ENCODE measurements around the gene FEM1C. TPM values are rescaled to one million over a fixed set of nuclear protein-coding genes. Genes with fewer than 3 reads are reported as not detected.
A peak's percentile ranks its signal among the peaks of the same experiment; 100 is the strongest.

The FEM1C gene
- total and polyA plus RNA-seq, 3 experiments from 2014 or later, result 2.9 to 14.7 (median 14.1) TPM

- no peak for DNase-seq
- H3K4me3 ChIP-seq (ENCODE audit: low read length), result no peak overlapping the region
- ChIA-PET POLR2A (interaction anchor here (0.7 kb wide), 1 partner anchor 10 kb away, joined by 3 read pairs; the partner anchor contains the start of gene FEM1C), CTCF (interaction anchor here (0.6 to 1.4 kb wide), 2 partner anchors 18 to 20 kb away, joined by 3 read pairs; no protein-coding TSS in a partner anchor)
- Mint-ChIP-seq H3K36me3 (peaks cover 0 to 1% (median 0%) of the 10 kb centered on the region in 3 donors), H3K27ac (no peak overlapping the region), H3K4me3 (no peak overlapping the region), H3K4me1 (no peaks in the 10 kb centered on the region), H3K9me3 (no peaks in the 10 kb centered on the region), H3K27me3 (peaks cover 8 to 13% of the 10 kb centered on the region in 2 donors)
- H3K36me3 ChIP-seq (ENCODE audit: insufficient read depth, low read length), result no peaks in the 10 kb centered on the region
- H3K27ac ChIP-seq (ENCODE audit: low read depth, low read length), result no peak overlapping the region
- no peaks in the 10 kb centered on the region for H3K27me3 ChIP-seq (ENCODE audit: insufficient read depth, low read length, poor library complexity, severe bottlenecking)
- no peaks in the 10 kb centered on the region for H3K4me1 ChIP-seq (ENCODE audit: insufficient read depth, low read length)
- H3K9me3 ChIP-seq (ENCODE audit: low read length), result no peaks in the 10 kb centered on the region
These were observed 10.6 kb upstream of the FEM1C start for GRCh38 chr5:115555084-115555633.

GRCh38 chr5:115553082-115553481, 8.5 kb upstream of the FEM1C start:
- ChIA-PET POLR2A (no interaction called here), CTCF (no interaction called here)
- Histone ChIP-seq H3K9me3 (ENCODE audit: low read length) (no peaks in the 10 kb centered on the region), H3K27me3 (ENCODE audit: insufficient read depth, low read length, poor library complexity, severe bottlenecking) (no peaks in the 10 kb centered on the region), H3K27ac (ENCODE audit: low read depth, low read length) (no peak overlapping the region), H3K36me3 (ENCODE audit: insufficient read depth, low read length) (no peaks in the 10 kb centered on the region), H3K4me1 (ENCODE audit: insufficient read depth, low read length) (no peaks in the 10 kb centered on the region), H3K4me3 (ENCODE audit: low read length) (no peak overlapping the region)
- Mint-ChIP-seq H3K4me3 (no peak overlapping the region), H3K4me1 (no peaks in the 10 kb centered on the region), H3K9me3 (no peaks in the 10 kb centered on the region), H3K36me3 (no peaks in the 10 kb centered on the region), H3K27me3 (peaks cover 7% of the 10 kb centered on the region in 2 donors), H3K27ac (no peak overlapping the region)
- no peak for DNase-seq

GRCh38 chr5:115551415-115551814, 6.8 kb upstream of the FEM1C start:
- POLR2A ChIA-PET, result no interaction called here
- CTCF ChIA-PET, result interaction anchor here (1.3 to 1.5 kb wide), 2 partner anchors 23 to 32 kb away, joined by 3 to 6 read pairs; no protein-coding TSS in a partner anchor
- no peaks in the 10 kb centered on the region for H3K36me3 Mint-ChIP-seq
- no peak overlapping the region for H3K4me3 ChIP-seq (ENCODE audit: low read length)
- no peak for DNase-seq
- H3K27me3 Mint-ChIP-seq, result peaks cover 7% of the 10 kb centered on the region in 2 donors
- H3K9me3 Mint-ChIP-seq, result no peaks in the 10 kb centered on the region
- H3K4me1 ChIP-seq (ENCODE audit: insufficient read depth, low read length), result no peaks in the 10 kb centered on the region
- no peaks in the 10 kb centered on the region for H3K4me1 Mint-ChIP-seq
- no peak overlapping the region for H3K4me3 Mint-ChIP-seq
- H3K27ac ChIP-seq (ENCODE audit: low read depth, low read length), result no peak overlapping the region
- H3K27me3 ChIP-seq (ENCODE audit: insufficient read depth, low read length, poor library complexity, severe bottlenecking), result no peaks in the 10 kb centered on the region
- H3K9me3 ChIP-seq (ENCODE audit: low read length), result no peaks in the 10 kb centered on the region
- H3K27ac Mint-ChIP-seq, result no peak overlapping the region
- no peaks in the 10 kb centered on the region for H3K36me3 ChIP-seq (ENCODE audit: insufficient read depth, low read length)

DNA sequence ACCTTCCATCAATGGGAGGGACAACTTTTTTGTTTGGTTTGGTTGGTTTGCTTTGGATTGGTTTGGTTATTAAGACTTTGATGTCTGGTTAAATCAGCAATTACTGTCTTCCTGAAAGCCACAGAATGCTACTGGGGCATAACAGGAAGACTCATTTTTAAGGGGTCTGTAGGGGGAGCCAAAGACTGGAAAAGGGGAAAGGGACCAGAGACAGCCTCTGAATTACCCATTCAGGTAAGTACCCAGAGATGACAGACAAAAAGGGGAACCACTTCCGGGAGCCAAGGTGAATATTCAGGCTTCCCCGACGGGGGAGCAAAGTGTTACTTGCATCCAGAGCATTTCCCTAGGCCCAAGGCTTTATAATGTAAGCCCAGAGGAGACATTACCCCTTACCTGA, 4.6 kb upstream of the FEM1C start:
- no peaks in the 10 kb centered on the region for H3K27me3 ChIP-seq (ENCODE audit: insufficient read depth, low read length, poor library complexity, severe bottlenecking)
- H3K9me3 ChIP-seq (ENCODE audit: low read length), result no peaks in the 10 kb centered on the region
- peaks cover 5% of the 10 kb centered on the region for H3K4me1 ChIP-seq (ENCODE audit: insufficient read depth, low read length)
- no peak overlapping the region for H3K27ac ChIP-seq (ENCODE audit: low read depth, low read length)
- Mint-ChIP-seq H3K9me3 (peaks cover 0 to 6% (median 0%) of the 10 kb centered on the region in 5 donors), H3K4me1 (peaks cover 5 to 6% (median 6%) of the 10 kb centered on the region in 3 donors), H3K36me3 (peaks cover 0 to 5% (median 4%) of the 10 kb centered on the region in 3 donors), H3K27ac (peak overlapping the region in 2 of 8 donors; percentile 27 to 59), H3K4me3 (no peak overlapping the region), H3K27me3 (peaks cover 7% of the 10 kb centered on the region in 2 donors)
- CTCF ChIA-PET, result no interaction called here
- POLR2A ChIA-PET, result no interaction called here
- H3K4me3 ChIP-seq (ENCODE audit: low read length), result no peak overlapping the region
- no peaks in the 10 kb centered on the region for H3K36me3 ChIP-seq (ENCODE audit: insufficient read depth, low read length)
- peak in 1 of 5 donors; percentile 20 for DNase-seq

GRCh38 chr5:115548683-115549082, 4.1 kb upstream of the FEM1C start:
- H3K4me1 Mint-ChIP-seq, result peaks cover 7 to 10% (median 9%) of the 10 kb centered on the region in 3 donors
- POLR2A ChIA-PET, result no interaction called here
- H3K27ac Mint-ChIP-seq, result no peak overlapping the region
- no peak for DNase-seq
- no peak overlapping the region for H3K27ac ChIP-seq (ENCODE audit: low read depth, low read length)
- CTCF ChIA-PET, result interaction anchor here (1.5 kb wide), 1 partner anchor 26 kb away, joined by 3 read pairs; no protein-coding TSS in a partner anchor
- H3K4me3 Mint-ChIP-seq, result no peak overlapping the region
- no peaks in the 10 kb centered on the region for H3K9me3 ChIP-seq (ENCODE audit: low read length)
- peaks cover 0 to 10% (median 4%) of the 10 kb centered on the region in 3 donors for H3K36me3 Mint-ChIP-seq
- H3K27me3 Mint-ChIP-seq, result peaks cover 7% of the 10 kb centered on the region in 2 donors
- H3K9me3 Mint-ChIP-seq, result peaks cover 0 to 6% (median 0%) of the 10 kb centered on the region in 5 donors
- peaks cover 5% of the 10 kb centered on the region for H3K4me1 ChIP-seq (ENCODE audit: insufficient read depth, low read length)
- no peak overlapping the region for H3K4me3 ChIP-seq (ENCODE audit: low read length)
- H3K27me3 ChIP-seq (ENCODE audit: insufficient read depth, low read length, poor library complexity, severe bottlenecking), result no peaks in the 10 kb centered on the region
- H3K36me3 ChIP-seq (ENCODE audit: insufficient read depth, low read length), result no peaks in the 10 kb centered on the region

DNA sequence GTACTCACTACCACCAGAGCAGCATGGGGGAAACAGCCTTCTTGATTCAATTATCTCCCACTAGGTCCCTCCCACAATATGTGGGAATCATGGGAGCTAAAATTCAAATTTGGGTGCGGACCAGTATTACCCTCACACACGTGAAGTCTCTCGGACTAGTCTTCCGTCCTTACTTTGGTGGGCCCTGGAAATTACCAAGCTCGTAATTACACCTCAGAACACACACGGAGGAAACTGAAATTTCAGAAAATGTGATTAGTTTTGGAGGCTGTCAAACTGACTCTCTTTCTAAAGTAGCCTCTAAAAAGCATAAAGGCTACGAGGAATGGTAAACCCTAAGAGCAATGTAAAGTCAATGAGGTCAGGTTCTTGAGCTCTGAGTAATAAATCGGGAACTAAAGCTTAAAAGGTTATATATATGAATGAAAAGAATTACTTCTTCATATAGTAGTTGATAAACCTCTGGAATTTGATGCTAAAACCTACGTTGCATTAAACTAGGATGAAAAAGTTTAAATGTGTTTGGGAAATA, 842 bp upstream of the FEM1C start:
- Mint-ChIP-seq H3K27me3 (peaks cover 0 to 2% of the 10 kb centered on the region in 2 donors), H3K36me3 (peaks cover 3 to 36% (median 8%) of the 10 kb centered on the region in 3 donors), H3K27ac (peak overlapping the region; percentile 92 to 99 (median 98)), H3K4me1 (peaks cover 38 to 43% (median 42%) of the 10 kb centered on the region in 3 donors), H3K4me3 (peak overlapping the region; percentile 16 to 100 (median 97)), H3K9me3 (peaks cover 0 to 6% (median 0%) of the 10 kb centered on the region in 5 donors)
- Histone ChIP-seq H3K36me3 (ENCODE audit: insufficient read depth, low read length) (peaks cover 4% of the 10 kb centered on the region), H3K27ac (ENCODE audit: low read depth, low read length) (peak overlapping the region; percentile 36), H3K4me3 (ENCODE audit: low read length) (peak overlapping the region; percentile 46), H3K9me3 (ENCODE audit: low read length) (no peaks in the 10 kb centered on the region), H3K27me3 (ENCODE audit: insufficient read depth, low read length, poor library complexity, severe bottlenecking) (no peaks in the 10 kb centered on the region), H3K4me1 (ENCODE audit: insufficient read depth, low read length) (peaks cover 36% of the 10 kb centered on the region)
- ChIA-PET CTCF (interaction anchor here (0.7 to 1.5 kb wide), 4 partner anchors 20 to 250 kb away, joined by 3 to 5 read pairs (median 4); no protein-coding TSS in a partner anchor), POLR2A (interaction anchor here (2.1 kb wide), 1 partner anchor 79 kb away, joined by 13 read pairs; the partner anchor contains the start of gene TMED7)
- DNase-seq, result no peak

- H3K27ac Mint-ChIP-seq, result peak overlapping the region; percentile 93 to 100 (median 98)
- POLR2A ChIA-PET, result interaction anchor here (0.7 to 2.1 kb wide), 7 partner anchors 15 to 297 kb away, joined by 3 to 16 read pairs (median 4); partner anchors contain the start of genes AP3S1, ATG12 and TMED7
- H3K4me3 Mint-ChIP-seq, result peak overlapping the region; percentile 94 to 100 (median 97)
- peaks cover 52 to 56% (median 56%) of the 10 kb centered on the region in 3 donors for H3K4me1 Mint-ChIP-seq
- H3K36me3 Mint-ChIP-seq, result peaks cover 10 to 49% (median 10%) of the 10 kb centered on the region in 3 donors
- CTCF ChIA-PET, result interaction anchor here (1.5 kb wide), 1 partner anchor 295 kb away, joined by 6 read pairs; no protein-coding TSS in a partner anchor
- peaks cover 0 to 6% (median 0%) of the 10 kb centered on the region in 5 donors for H3K9me3 Mint-ChIP-seq
- Histone ChIP-seq H3K4me1 (ENCODE audit: insufficient read depth, low read length) (peaks cover 49% of the 10 kb centered on the region), H3K4me3 (ENCODE audit: low read length) (peak overlapping the region; percentile 74), H3K27me3 (ENCODE audit: insufficient read depth, low read length, poor library complexity, severe bottlenecking) (no peaks in the 10 kb centered on the region), H3K36me3 (ENCODE audit: insufficient read depth, low read length) (peaks cover 4% of the 10 kb centered on the region), H3K9me3 (ENCODE audit: low read length) (no peaks in the 10 kb centered on the region), H3K27ac (ENCODE audit: low read depth, low read length) (peak overlapping the region; percentile 91)
- peak; percentile 46 to 69 (median 55) for DNase-seq
- peaks cover 0 to 2% of the 10 kb centered on the region in 2 donors for H3K27me3 Mint-ChIP-seq
These were observed 536 bp downstream of the FEM1C start for GRCh38 chr5:115544043-115544435.
